Ovary (tissue), 9 donors: ENCODE results near the gene NHLH1. TPM values are rescaled to one million over a fixed set of nuclear protein-coding genes. Genes with fewer than 3 reads are reported as not detected.
"Not testable (repeated sequence)": the region's sequence is repeated elsewhere in the genome, so short reads cannot be mapped to it uniquely, and the experiment has no call there.

Experiments
- DNase-seq, 5 donors: peaks; one replicate each; pipeline ENCODE4 v3.0.0-alpha.2; 2019 to 2020
- H3K27ac ChIP-seq, 2 donors: fragments of 200-600 bp; one replicate each; pipeline versions ENCODE4 v1.5.1 to v1.8.0; 2019 to 2022
- H3K27me3 ChIP-seq: fragments of 200-600 bp; one replicate; pipeline ENCODE4 v1.8.0; 2022
- H3K36me3 ChIP-seq: fragments of 200-600 bp; sonication (generic); one replicate; pipeline ENCODE4 v1.5.1; 2019
- H3K4me1 ChIP-seq: one replicate; pipeline ENCODE4 v1.8.1; 2013; ENCODE audit warnings: mild to moderate bottlenecking, moderate library complexity; ENCODE audit not compliant: insufficient read depth
- H3K4me3 ChIP-seq: fragments of 200-600 bp; sonication (generic); one replicate; pipeline ENCODE4 v1.5.1; 2017
- H3K9me3 ChIP-seq, 2 donors: fragments of 200-600 bp in 1 of 2; sonication (generic) in 1 of 2; one replicate each; pipeline versions ENCODE4 v1.5.1 to v1.8.1; 2013 to 2019; ENCODE audit warnings: mild to moderate bottlenecking in 1 of 2, moderate library complexity in 1 of 2
- EP300 ChIP-seq: sonication (generic); formaldehyde crosslinking; IDR thresholded peaks from one replicate; pipeline ENCODE4 v1.6.1; 2017; ENCODE audit warnings: antibody characterized with exemption
- POLR2A ChIP-seq: fragments of 450-650 bp; IDR thresholded peaks from one replicate; pipeline ENCODE4 v1.6.1; 2017; ENCODE audit warnings: antibody characterized with exemption, mild to moderate bottlenecking, moderate library complexity
- WGBS, 3 donors: extraction: QIAGEN DNeasy Blood & Tissue Kit in 1 of 3; methylation state at CpG; one replicate each; pipeline versions ENCODE4 v1.1.5 to v1.1.7; 2013 to 2017; 5-methylcytosine and 5-hydroxymethylcytosine counted together
- intact Hi-C, 4 donors: fragments of 100-400 bp; cut with DNase I; formaldehyde crosslinking; loops; one replicate each; pipeline versions ENCODE4 v1.11.0 to v1.15.1; 2022 to 2023
- polyA plus RNA-seq, 2 donors: library from polyadenylated mRNA; stranded (reverse); fragments of 200-250 nt in 1 of 2; fragments of 350-450 nt in 1 of 2; fragmentation: Illumina TruSeq in 1 of 2; extraction: RNeasy Lipid Tissue Mini Kit (QIAGEN cat#74804) in 1 of 2; gene quantifications; one replicate each; pipeline ENCODE4 v1.2.3, GENCODE V29; 2013 to 2014
- total RNA-seq, 7 donors: library from RNA; depleted of rRNA in 2 of 7; stranded (reverse); fragments of >200 nt in 2 of 7; fragmentation: NEBNext Ultra II Directional in 3 of 7; extraction: Animal tissue kit (Norgen Biotek cat#: 25700) in 3 of 7; gene quantifications; one replicate each; pipeline versions ENCODE4 v1.1.0 to v1.2.4, GENCODE V29; 2016 to 2023
- TF ChIP-seq, protein P1 (sequence below), 3 donors: fragments of 450-650 bp in 2 of 3; fragments of 200-600 bp in 1 of 3; IDR thresholded peaks; one replicate each; pipeline versions ENCODE4 v1.5.1 to v1.8.0; 2016 to 2022; ENCODE audit warnings: antibody characterized with exemption in 3 of 3, mild to moderate bottlenecking in 1 of 3
- donor health status: DM: no; HTN: no; CAD: no; lungs with moderate emphysema.
- donor health status: DM: no; HTN: no; CAD: no.
- donor health status: Bipolar disorder and iron deficiency.
- donor health status: DM: yes; HTN: yes; CAD: no.
- donor health status: DM: no; HTN: no; CAD: no.
- donor health status: DM: yes; HTN: yes; CAD: no.

The NHLH1 gene
- total and polyA plus RNA-seq, 9 donors: 0.02 to 0.20 (median 0.08) TPM; not detected in 4

DNA sequence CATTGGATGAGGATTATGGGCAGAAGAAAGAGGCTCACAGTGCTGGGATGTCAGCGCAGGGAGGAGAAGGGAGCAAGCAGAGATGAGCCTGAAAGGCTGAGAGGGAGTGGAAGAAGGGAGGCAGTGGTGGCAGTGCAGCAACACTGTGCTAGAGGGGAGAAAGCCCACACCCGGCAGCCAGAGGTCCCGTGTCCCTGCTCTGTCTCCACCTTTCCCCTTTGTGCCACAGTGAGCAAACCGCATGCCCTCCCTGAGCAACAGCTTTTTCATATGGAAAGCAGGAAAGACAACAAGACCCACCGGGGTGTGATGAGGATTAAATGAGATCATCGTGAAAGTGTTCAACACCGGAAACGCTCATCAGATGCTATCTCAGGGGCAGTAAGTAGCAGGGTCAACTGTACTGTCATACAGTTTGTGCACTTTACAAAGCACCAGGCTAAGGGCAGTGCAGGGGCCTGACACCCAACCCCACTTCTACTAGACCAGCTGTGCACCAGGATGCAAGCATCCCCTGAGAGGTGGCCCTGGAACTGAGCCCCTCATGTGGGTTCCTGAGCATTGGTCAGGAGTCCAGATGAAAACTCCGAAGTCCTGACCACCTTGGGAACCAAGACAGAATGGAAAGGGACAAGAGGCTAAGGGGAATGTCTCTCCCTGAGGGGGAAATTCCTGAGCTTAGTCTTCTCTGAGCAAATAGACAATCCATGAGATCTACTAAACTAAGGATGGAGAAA, 9.1 kb downstream of the NHLH1 start:
- TF ChIP-seq EP300: no peak
- TF ChIP-seq, protein P1, sequence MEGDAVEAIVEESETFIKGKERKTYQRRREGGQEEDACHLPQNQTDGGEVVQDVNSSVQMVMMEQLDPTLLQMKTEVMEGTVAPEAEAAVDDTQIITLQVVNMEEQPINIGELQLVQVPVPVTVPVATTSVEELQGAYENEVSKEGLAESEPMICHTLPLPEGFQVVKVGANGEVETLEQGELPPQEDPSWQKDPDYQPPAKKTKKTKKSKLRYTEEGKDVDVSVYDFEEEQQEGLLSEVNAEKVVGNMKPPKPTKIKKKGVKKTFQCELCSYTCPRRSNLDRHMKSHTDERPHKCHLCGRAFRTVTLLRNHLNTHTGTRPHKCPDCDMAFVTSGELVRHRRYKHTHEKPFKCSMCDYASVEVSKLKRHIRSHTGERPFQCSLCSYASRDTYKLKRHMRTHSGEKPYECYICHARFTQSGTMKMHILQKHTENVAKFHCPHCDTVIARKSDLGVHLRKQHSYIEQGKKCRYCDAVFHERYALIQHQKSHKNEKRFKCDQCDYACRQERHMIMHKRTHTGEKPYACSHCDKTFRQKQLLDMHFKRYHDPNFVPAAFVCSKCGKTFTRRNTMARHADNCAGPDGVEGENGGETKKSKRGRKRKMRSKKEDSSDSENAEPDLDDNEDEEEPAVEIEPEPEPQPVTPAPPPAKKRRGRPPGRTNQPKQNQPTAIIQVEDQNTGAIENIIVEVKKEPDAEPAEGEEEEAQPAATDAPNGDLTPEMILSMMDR (IDR thresholded peaks at IDR 0.05): no peak
- TF ChIP-seq POLR2A: no peak
- no peaks in the 10 kb centered on the region for H3K27me3 ChIP-seq
- no peaks in the 10 kb centered on the region for H3K4me1 ChIP-seq
- H3K4me3 ChIP-seq: no peak overlapping the region
- no peak overlapping the region for H3K27ac ChIP-seq
- DNase-seq: no peak
- WGBS, 3 donors: 28 to 32% (median 30%) methylated on average over 9 of the region's 9 CpGs
- H3K9me3 ChIP-seq: no peaks in the 10 kb centered on the region
- intact Hi-C loops: loop anchor here in 1 of 4 donors (10.0 kb wide), 1 partner anchor 181 kb away; the partner anchor contains the start of gene CASQ1
- H3K36me3 ChIP-seq: no peaks in the 10 kb centered on the region

DNA sequence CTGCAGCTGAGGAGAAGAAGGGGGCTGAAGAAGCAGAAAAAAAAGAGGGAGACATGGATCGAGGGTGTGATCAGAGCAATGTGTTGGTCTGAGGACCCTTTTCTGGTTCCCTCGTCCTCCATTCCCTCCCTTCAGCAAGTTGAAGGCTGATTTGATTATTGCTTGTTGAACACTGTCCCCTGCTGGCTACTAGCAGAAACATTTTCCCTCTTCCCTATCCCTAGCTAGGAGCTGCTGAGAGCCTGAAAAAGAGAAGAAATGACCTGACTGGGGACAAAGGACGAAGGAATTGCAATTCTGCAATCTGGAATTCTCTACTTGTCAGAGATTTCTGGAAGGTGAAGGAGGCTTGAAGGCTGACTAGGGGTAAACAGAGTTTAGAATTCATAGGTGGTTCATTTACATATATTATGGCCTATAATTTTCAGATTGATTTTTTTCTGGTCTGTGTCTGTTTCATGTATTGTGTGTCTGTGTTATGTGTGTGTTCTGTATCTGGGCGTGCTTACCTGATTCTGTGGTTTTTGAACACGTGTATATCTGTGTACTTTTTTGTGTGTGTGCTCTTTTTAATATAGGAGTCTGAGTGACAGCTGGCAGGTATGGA, 9.8 kb downstream of the NHLH1 start:
- peak in 1 of 5 donors; percentile 33 for DNase-seq
- Histone ChIP-seq H3K4me3 (no peak overlapping the region), H3K27me3 (no peaks in the 10 kb centered on the region), H3K27ac (no peak overlapping the region), H3K36me3 (no peaks in the 10 kb centered on the region), H3K9me3 (no peaks in the 10 kb centered on the region), H3K4me1 (no peaks in the 10 kb centered on the region)
- 8 to 17% (median 11%) methylated on average over 5 of the region's 5 CpGs for WGBS, 3 donors
- intact Hi-C loops: loop anchor here in 1 of 4 donors (10.0 kb wide), 1 partner anchor 182 kb away; the partner anchor contains the start of gene CASQ1
- TF ChIP-seq, protein P1 (IDR thresholded peaks at IDR 0.05): peak; percentile 56 to 68 (median 68)
- no peak for TF ChIP-seq POLR2A

DNA sequence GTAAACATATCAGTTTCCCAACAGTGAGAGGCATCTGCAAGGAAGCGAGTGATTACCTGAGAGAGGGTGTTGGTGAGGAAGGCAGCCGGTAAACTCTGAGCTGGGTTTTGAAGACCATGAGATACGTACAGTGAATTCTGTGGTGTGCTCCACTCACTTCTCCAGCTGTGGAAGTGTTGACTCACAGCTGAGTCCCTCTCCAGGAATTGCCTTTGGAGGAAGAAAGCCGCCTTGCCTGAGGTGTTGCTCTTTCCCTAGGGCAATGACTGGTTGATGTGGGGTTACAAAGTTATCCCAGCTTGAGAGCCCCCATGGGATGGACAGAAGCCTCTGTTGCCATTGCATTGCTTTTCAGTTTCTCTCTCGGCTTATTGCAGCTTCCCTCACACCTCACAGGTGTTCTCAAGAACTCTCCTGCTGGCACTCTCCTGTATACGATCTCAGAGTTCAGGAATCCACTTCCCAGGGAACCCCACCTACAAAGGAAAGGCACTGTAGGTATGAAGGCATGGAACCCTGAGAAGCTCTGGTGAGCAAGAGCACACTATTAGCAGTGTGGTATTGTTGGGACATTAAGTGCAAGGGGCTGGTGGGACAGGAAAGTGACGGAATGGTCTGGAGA, 10.8 kb downstream of the NHLH1 start:
- Histone ChIP-seq H3K4me1 (no peaks in the 10 kb centered on the region), H3K36me3 (no peaks in the 10 kb centered on the region), H3K27ac (no peak overlapping the region), H3K27me3 (no peaks in the 10 kb centered on the region), H3K9me3 (no peaks in the 10 kb centered on the region), H3K4me3 (no peak overlapping the region)
- intact Hi-C loops: loop anchor here in 1 of 4 donors (10.0 kb wide), 1 partner anchor 183 kb away; the partner anchor contains the start of gene CASQ1
- DNase-seq: no peak
- WGBS, 3 donors: 63 to 70% (median 66%) methylated on average over 7 of the region's 7 CpGs
- TF ChIP-seq EP300: no peak

DNA sequence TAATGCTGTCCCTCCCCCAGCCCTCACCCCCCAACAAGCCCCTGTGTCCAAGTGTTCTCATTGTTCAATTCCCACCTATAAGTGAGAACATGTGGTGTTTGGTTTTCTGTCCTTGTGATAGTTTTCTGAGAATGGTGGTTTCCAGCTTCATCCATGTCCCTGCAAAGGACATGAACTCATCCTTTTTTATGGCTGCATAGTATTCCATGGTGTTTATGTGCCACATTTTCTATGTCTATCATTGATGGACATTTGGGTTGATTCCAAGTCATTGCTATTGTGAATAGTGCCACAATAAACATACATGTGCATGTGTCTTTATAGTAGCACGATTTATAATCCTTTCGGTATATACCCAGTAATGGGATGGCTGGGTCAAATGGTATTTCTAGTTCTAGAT, 17.9 kb downstream of the NHLH1 start:
- H3K4me1 ChIP-seq, DNase-seq, H3K36me3 ChIP-seq, H3K27me3 ChIP-seq, H3K4me3 ChIP-seq, H3K9me3 ChIP-seq, intact Hi-C loops, H3K27ac ChIP-seq: not testable (repeated sequence)
- WGBS, 3 donors: 89 to 99% (median 99%) methylated on average over 2 of the region's 2 CpGs

DNA sequence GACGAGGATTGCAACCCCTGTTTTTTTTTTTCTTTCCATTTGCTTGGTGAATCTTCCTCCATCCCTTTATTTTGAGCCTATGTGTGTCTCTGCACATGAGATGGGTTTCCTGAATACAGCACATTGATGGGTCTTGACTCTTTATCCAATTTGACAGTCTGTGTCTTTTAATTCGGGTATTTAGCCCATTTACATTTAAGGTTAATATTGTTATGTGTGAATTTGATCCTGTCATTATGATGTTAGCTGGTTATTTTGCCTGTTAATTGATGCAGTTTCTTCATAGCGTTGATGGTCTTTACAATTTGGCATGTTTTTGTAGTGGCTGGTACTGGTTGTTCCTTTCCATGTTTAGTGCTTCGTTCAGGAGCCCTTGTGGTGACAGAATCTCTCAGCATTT, 21.5 kb downstream of the NHLH1 start:
- H3K27ac ChIP-seq, H3K36me3 ChIP-seq, H3K27me3 ChIP-seq, H3K4me1 ChIP-seq, DNase-seq, H3K4me3 ChIP-seq, intact Hi-C loops, H3K9me3 ChIP-seq: not testable (repeated sequence)
- WGBS, 3 donors: 40 to 76% (median 74%) methylated on average over 3 to 4 of the region's 4 CpGs

DNA sequence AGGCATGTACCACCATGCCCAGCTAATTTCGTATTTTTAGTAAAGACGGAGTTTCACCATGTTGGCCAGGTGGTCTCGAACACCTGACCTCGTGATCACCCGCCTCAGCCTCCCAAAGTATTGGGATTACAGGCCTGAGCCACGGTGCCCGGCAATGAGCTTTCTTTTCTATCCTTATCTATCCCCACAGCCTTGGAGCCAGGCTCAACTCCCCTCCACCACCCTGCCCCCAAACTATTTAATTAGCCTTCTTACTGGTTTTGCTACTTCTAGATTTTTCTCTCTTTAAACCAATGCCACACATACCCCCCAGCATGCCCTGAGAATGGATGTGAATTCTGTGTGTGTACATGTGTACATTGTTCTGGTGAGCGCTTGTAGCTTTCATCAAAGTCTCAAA, 27.8 kb downstream of the NHLH1 start:
- TF ChIP-seq POLR2A (no peak), EP300 (no peak)
- TF ChIP-seq, protein P1 (IDR thresholded peaks at IDR 0.05): no peak
- intact Hi-C loops: no loop called here
- Histone ChIP-seq H3K9me3 (no peaks in the 10 kb centered on the region), H3K36me3 (no peaks in the 10 kb centered on the region), H3K27ac (no peak overlapping the region), H3K4me3 (no peak overlapping the region), H3K4me1 (no peaks in the 10 kb centered on the region), H3K27me3 (no peaks in the 10 kb centered on the region)
- WGBS, 3 donors: 85 to 91% (median 91%) methylated on average over 8 of the region's 8 CpGs
- DNase-seq: no peak
